Naive thymus-derived CD4-positive, alpha-beta T cell (primary cell): Measurements from ENCODE around the gene DHRS4L2. TPM values are rescaled to one million over a fixed set of nuclear protein-coding genes. Genes with fewer than 3 reads are reported as not detected.
"Not testable (repeated sequence)": the region's sequence is repeated elsewhere in the genome, so short reads cannot be mapped to it uniquely, and the experiment has no call there.

Experiments
- ATAC-seq: fragments of 150-1000 bp; cut with Tn5 transposase; 2 replicates; pipeline ENCODE4 v1.10.0; 2021; ENCODE audit warnings: mild to moderate bottlenecking, moderate library complexity
- CTCF ChIA-PET: fragments of 350-600 bp; sonication (Branson Sonifier 250); formaldehyde crosslinking; loops from one replicate; lab custom pipeline; 2021; ENCODE audit warnings: antibody characterized with exemption; lab: Charles Lee
- POLR2A ChIA-PET: fragments of 350-600 bp; sonication (Branson Sonifier 250); formaldehyde crosslinking; loops from one replicate; lab custom pipeline; 2021; ENCODE audit warnings: antibody characterized with exemption, inconsistent platforms; lab: Charles Lee
- DNase-seq, 9 donors: peaks; one replicate each; pipeline versions ENCODE4 v3.0.0 to v3.0.0-alpha.2; 2020 to 2022; ENCODE audit warnings: mixed read lengths in 1 of 9
- H3K27ac ChIP-seq: one replicate; pipeline ENCODE4 v1.7.0; 2013; ENCODE audit warnings: mild to moderate bottlenecking, low read depth, low read length, moderate library complexity
- H3K27me3 ChIP-seq, 2 donors: one replicate each; pipeline ENCODE4 v1.7.0; 2013; ENCODE audit warnings: low read length in 2 of 2, mild to moderate bottlenecking in 2 of 2, moderate library complexity in 2 of 2; ENCODE audit not compliant: control insufficient read depth in 2 of 2, insufficient read depth in 2 of 2
- H3K36me3 ChIP-seq, 3 experiments: 1 replicate in 2 of 3; 2 replicates in 1 of 3; pipeline ENCODE4 v1.7.0; 2013; ENCODE audit warnings: low read length in 3 of 3, mild to moderate bottlenecking in 3 of 3, moderate library complexity in 1 of 3; ENCODE audit not compliant: insufficient read depth in 3 of 3, control insufficient read depth in 2 of 3
- H3K4me1 ChIP-seq, 2 donors: one replicate each; pipeline ENCODE4 v1.7.0; 2013; ENCODE audit warnings: low read length in 2 of 2, mild to moderate bottlenecking in 2 of 2, moderate library complexity in 1 of 2; ENCODE audit not compliant: control insufficient read depth in 2 of 2, insufficient read depth in 2 of 2
- H3K4me3 ChIP-seq: 2 replicates; pipeline ENCODE4 v1.7.0; 2013; ENCODE audit warnings: mild to moderate bottlenecking, low read length
- H3K9me3 ChIP-seq, 3 experiments: 1 replicate in 2 of 3; 2 replicates in 1 of 3; pipeline ENCODE4 v1.7.0; 2013; ENCODE audit warnings: low read length in 3 of 3; ENCODE audit not compliant: control insufficient read depth in 2 of 3
- H3K27ac Mint-ChIP-seq, 9 donors: one replicate each; pipeline ENCODE4 v1.8.0; 2020 to 2022; ENCODE audit warnings: mixed read lengths in 9 of 9, mild to moderate bottlenecking in 8 of 9, moderate library complexity in 5 of 9, inconsistent platforms in 2 of 9
- H3K27me3 Mint-ChIP-seq, 5 donors: one replicate each; pipeline ENCODE4 v1.8.0; 2021 to 2022; ENCODE audit warnings: mixed read lengths in 5 of 5, mild to moderate bottlenecking in 1 of 5
- H3K36me3 Mint-ChIP-seq, 5 donors: one replicate each; pipeline ENCODE4 v1.8.0; 2020 to 2022; ENCODE audit warnings: mixed read lengths in 5 of 5, mild to moderate bottlenecking in 3 of 5, inconsistent platforms in 1 of 5
- H3K4me1 Mint-ChIP-seq, 7 donors: one replicate each; pipeline ENCODE4 v1.8.0; 2020 to 2022; ENCODE audit warnings: mixed read lengths in 7 of 7, mild to moderate bottlenecking in 3 of 7, inconsistent platforms in 1 of 7
- H3K4me3 Mint-ChIP-seq, 10 donors: one replicate each; pipeline ENCODE4 v1.8.0; 2020 to 2022; ENCODE audit warnings: mild to moderate bottlenecking in 10 of 10, mixed read lengths in 10 of 10, moderate library complexity in 6 of 10, inconsistent platforms in 2 of 10
- H3K9me3 Mint-ChIP-seq, 11 donors: one replicate each; pipeline ENCODE4 v1.8.0; 2020 to 2022; ENCODE audit warnings: mixed read lengths in 11 of 11, mild to moderate bottlenecking in 4 of 11, inconsistent platforms in 1 of 11, moderate library complexity in 1 of 11
- intact Hi-C, 2 donors: fragments of 100-400 bp; cut with micrococcal nuclease; formaldehyde crosslinking; loops; one replicate each; pipeline ENCODE4 v1.15.1; 2023
- polyA plus RNA-seq, 2 donors: library from polyadenylated mRNA; unstranded; fragments of 300-500 nt; fragmentation: Illumina TruSeq; gene quantifications; one replicate each; pipeline ENCODE4 v1.2.3, GENCODE V29; 2021
- total RNA-seq, 6 experiments: library from RNA in 5 of 6; stranded (reverse) in 5 of 6; gene quantifications; 1 replicate in 5 of 6; 2 replicates in 1 of 6; pipeline ENCODE4 v1.2.3 and lab custom pipeline; 2021 to 2026

DHRS4L2 gene
- total and polyA plus RNA-seq, 7 experiments from 2014 or later = 11.0 to 25.7 (median 16.8) TPM

- H3K36me3 Mint-ChIP-seq = peaks cover 0 to 29% (median 15%) of the 10 kb centered on the region in 5 donors
- H3K36me3 ChIP-seq, DNase-seq, H3K9me3 ChIP-seq, H3K4me1 ChIP-seq, H3K27me3 Mint-ChIP-seq, H3K4me3 ChIP-seq, H3K27ac Mint-ChIP-seq, ATAC-seq, H3K9me3 Mint-ChIP-seq, H3K4me1 Mint-ChIP-seq, POLR2A ChIA-PET, H3K27ac ChIP-seq, H3K4me3 Mint-ChIP-seq, intact Hi-C loops, H3K27me3 ChIP-seq: not testable (repeated sequence)
- CTCF ChIA-PET = interaction anchor here (0.7 kb wide), 1 partner anchor 261 kb away, joined by 3 read pairs; no protein-coding TSS in a partner anchor
Measured at GRCh38 chr14:23981951-23982813, 6.5 kb upstream of the DHRS4L2 start.

GRCh38 chr14:23984891-23985602 is 3.7 kb upstream of the DHRS4L2 start:
- CTCF ChIA-PET = interaction anchor here (0.6 kb wide), 1 partner anchor 49 kb away, joined by 5 read pairs; no protein-coding TSS in a partner anchor
- Histone ChIP-seq H3K27me3 (no peaks in the 10 kb centered on the region), H3K4me3 (no peak overlapping the region), H3K9me3 (no peaks in the 10 kb centered on the region), H3K4me1 (no peaks in the 10 kb centered on the region), H3K27ac (no peak overlapping the region), H3K36me3 (no peaks in the 10 kb centered on the region)
- Mint-ChIP-seq H3K4me3 (no peak overlapping the region), H3K4me1 (peaks cover 7 to 32% (median 22%) of the 10 kb centered on the region in 7 donors), H3K9me3 (no peaks in the 10 kb centered on the region), H3K27me3 (no peaks in the 10 kb centered on the region), H3K27ac (peak overlapping the region in 2 of 9 donors; percentile 38 to 67), H3K36me3 (peaks cover 0 to 28% (median 12%) of the 10 kb centered on the region in 5 donors)
- intact Hi-C loops = loop anchor here in 1 of 2 donors (5.0 kb wide), 1 partner anchor 52 kb away; no protein-coding TSS in a partner anchor
- DNase-seq = no peak
- ATAC-seq = no peak
- POLR2A ChIA-PET = no interaction called here

DNA sequence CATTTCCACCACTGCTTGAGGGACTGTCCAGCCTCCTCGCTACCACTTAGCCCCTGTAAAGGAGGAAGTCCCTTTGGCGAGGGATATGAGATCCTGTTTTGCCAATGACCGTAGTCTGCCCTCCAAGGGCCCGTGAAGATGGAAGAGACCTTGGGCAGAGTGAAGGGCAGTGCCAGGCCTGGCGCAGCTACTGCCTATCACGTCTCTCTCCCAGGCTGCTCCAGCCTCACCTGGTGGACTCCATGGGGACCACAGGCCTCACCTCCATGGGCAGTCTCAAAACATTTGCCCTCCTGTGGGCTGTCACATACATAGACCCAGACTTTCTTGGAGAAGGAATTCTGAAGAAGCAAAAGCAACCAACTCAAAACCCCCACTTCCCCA is 514 bp upstream of the DHRS4L2 start:
- H3K9me3 ChIP-seq, H3K27me3 ChIP-seq, CTCF ChIA-PET, H3K27ac ChIP-seq, H3K4me3 ChIP-seq, H3K4me1 ChIP-seq, H3K27me3 Mint-ChIP-seq, POLR2A ChIA-PET, H3K36me3 ChIP-seq, DNase-seq, H3K9me3 Mint-ChIP-seq: not testable (repeated sequence)
- peak; percentile 17 for ATAC-seq
- intact Hi-C loops = loop anchor here in 1 of 2 donors (1.0 to 5.0 kb wide), 2 partner anchors 49 to 106 kb away; partner anchors contain the start of gene PCK2
- H3K27ac Mint-ChIP-seq = peak overlapping the region in 8 of 9 donors; percentile 10 to 82 (median 58)
- peaks cover 7 to 32% (median 22%) of the 10 kb centered on the region in 7 donors for H3K4me1 Mint-ChIP-seq
- H3K4me3 Mint-ChIP-seq = peak overlapping the region; percentile 73 to 89 (median 79)
- peaks cover 0 to 12% (median 0%) of the 10 kb centered on the region in 5 donors for H3K36me3 Mint-ChIP-seq

GRCh38 chr14:23989734-23990445 is 1.2 kb downstream of the DHRS4L2 start:
- H3K27me3 ChIP-seq, ATAC-seq, CTCF ChIA-PET, H3K9me3 ChIP-seq, DNase-seq, H3K4me1 ChIP-seq, H3K36me3 ChIP-seq, H3K27me3 Mint-ChIP-seq, POLR2A ChIA-PET, H3K27ac ChIP-seq, H3K9me3 Mint-ChIP-seq, H3K36me3 Mint-ChIP-seq: not testable (repeated sequence)
- Mint-ChIP-seq H3K4me1 (peaks cover 7 to 32% (median 22%) of the 10 kb centered on the region in 7 donors), H3K27ac (peak overlapping the region in 7 of 9 donors; percentile 51 to 92 (median 86)), H3K4me3 (peak overlapping the region in 8 of 10 donors; percentile 73 to 89 (median 79))
- peak overlapping the region; percentile 43 for H3K4me3 ChIP-seq
- intact Hi-C loops = loop anchor here (1.0 to 5.0 kb wide), 2 partner anchors 46 to 47 kb away; no protein-coding TSS in a partner anchor

DNA sequence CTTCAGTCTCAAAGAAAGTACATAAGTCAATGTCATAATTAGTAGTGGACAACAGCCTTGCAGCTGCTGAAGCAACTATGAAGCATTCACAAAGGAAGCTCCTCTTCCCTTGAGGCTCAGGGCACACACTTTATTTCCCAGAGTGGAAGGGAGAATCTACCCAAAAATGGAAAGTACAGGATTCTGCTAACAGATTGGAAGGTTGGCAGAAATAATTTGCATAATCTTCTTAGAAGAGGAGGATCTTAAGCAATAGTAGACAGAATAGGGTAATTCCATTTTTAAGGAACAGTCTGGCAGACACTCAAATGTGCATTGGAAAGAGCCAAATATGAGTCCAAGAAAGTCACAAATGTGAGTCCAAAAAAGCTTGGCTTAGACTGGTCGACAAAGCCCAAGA is 2.2 kb downstream of the DHRS4L2 start:
- ATAC-seq, H3K4me3 ChIP-seq, H3K9me3 Mint-ChIP-seq, H3K9me3 ChIP-seq, H3K27me3 Mint-ChIP-seq, CTCF ChIA-PET, H3K4me1 ChIP-seq, intact Hi-C loops, H3K4me3 Mint-ChIP-seq, H3K27ac Mint-ChIP-seq, H3K36me3 Mint-ChIP-seq, H3K27me3 ChIP-seq, POLR2A ChIA-PET, H3K27ac ChIP-seq, H3K36me3 ChIP-seq, DNase-seq: not testable (repeated sequence)
- H3K4me1 Mint-ChIP-seq = peaks cover 7 to 32% (median 22%) of the 10 kb centered on the region in 7 donors

DNA sequence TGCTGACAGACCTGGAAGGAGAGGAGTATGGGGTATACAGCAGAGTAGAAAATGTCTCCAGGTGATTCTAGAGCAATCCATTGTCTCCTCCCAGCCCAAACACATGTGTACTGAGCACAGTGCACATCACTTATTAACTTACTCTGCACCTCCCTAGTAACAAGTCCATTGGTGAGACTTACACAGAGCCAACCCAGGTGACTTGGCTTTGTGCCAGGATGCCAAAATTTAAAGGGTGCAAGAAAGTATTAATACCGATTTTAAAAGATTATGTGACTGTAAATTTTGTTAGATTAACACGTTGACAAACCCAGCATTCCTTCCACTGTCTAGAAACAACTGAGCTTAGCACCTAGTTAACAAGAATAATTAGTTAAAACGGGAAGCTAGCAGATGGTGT is 4.3 kb downstream of the DHRS4L2 start:
- H3K27me3 Mint-ChIP-seq, H3K27ac Mint-ChIP-seq, H3K36me3 ChIP-seq, H3K9me3 Mint-ChIP-seq, H3K27me3 ChIP-seq, CTCF ChIA-PET, H3K4me1 ChIP-seq, POLR2A ChIA-PET, H3K36me3 Mint-ChIP-seq, intact Hi-C loops, H3K27ac ChIP-seq, H3K4me3 Mint-ChIP-seq, H3K4me3 ChIP-seq, ATAC-seq, H3K9me3 ChIP-seq, DNase-seq: not testable (repeated sequence)
- H3K4me1 Mint-ChIP-seq = peaks cover 7 to 19% (median 16%) of the 10 kb centered on the region in 7 donors
